Parathyroid adenoma (tissue), 2 donors: ENCODE results near the gene ATAT1.
A peak's percentile ranks its signal among the peaks of the same experiment; 100 is the strongest.

ENCODE experiments used
- H2AFZ ChIP-seq: fragments of 300-600 bp; sonication (generic); one replicate; pipeline ENCODE4 v1.7.0; 2017; ENCODE audit warnings: antibody characterized with exemption, mild to moderate bottlenecking
- H3K27ac ChIP-seq: fragments of 300-600 bp; sonication (generic); one replicate; pipeline ENCODE4 v1.7.0; 2017
- H3K27me3 ChIP-seq: fragments of 300-600 bp; sonication (generic); one replicate; pipeline ENCODE4 v1.7.0; 2017; ENCODE audit warnings: low read length; ENCODE audit not compliant: control insufficient read depth, insufficient read depth
- H3K36me3 ChIP-seq: fragments of 300-600 bp; sonication (generic); one replicate; pipeline ENCODE4 v1.7.0; 2017; ENCODE audit warnings: low read length; ENCODE audit not compliant: control insufficient read depth, insufficient read depth
- H3K4me1 ChIP-seq: fragments of 300-600 bp; sonication (generic); one replicate; pipeline ENCODE4 v1.7.0; 2017; ENCODE audit warnings: control low read depth
- H3K4me2 ChIP-seq: fragments of 300-600 bp; sonication (generic); one replicate; pipeline ENCODE4 v1.7.0; 2017; ENCODE audit warnings: low read length
- H3K4me3 ChIP-seq: fragments of 300-600 bp; sonication (generic); one replicate; pipeline ENCODE4 v1.7.0; 2017; ENCODE audit warnings: low read depth, low read length
- H3K79me2 ChIP-seq: fragments of 300-600 bp; sonication (generic); one replicate; pipeline ENCODE4 v1.7.0; 2017; ENCODE audit warnings: control low read depth
- H3K9ac ChIP-seq: fragments of 300-600 bp; sonication (generic); one replicate; pipeline ENCODE4 v1.7.0; 2017; ENCODE audit warnings: mild to moderate bottlenecking
- H3K9me3 ChIP-seq: fragments of 300-600 bp; sonication (generic); one replicate; pipeline ENCODE4 v1.7.0; 2017; ENCODE audit warnings: low read length; ENCODE audit not compliant: control insufficient read depth
- CTCF ChIP-seq: fragments of 300-600 bp; sonication (generic); IDR thresholded peaks from one replicate; pipeline ENCODE4 v1.7.0; 2017; ENCODE audit warnings: antibody characterized with exemption, mild to moderate bottlenecking
- donor health status: primary hyperparathyroidism.

The ATAT1 gene

GRCh38 chr6:30676660-30677285, 50.1 kb downstream of the ATAT1 start:
- Histone ChIP-seq H3K79me2 (peaks cover 7% of the 10 kb centered on the region), H3K27me3 (no peaks in the 10 kb centered on the region), H3K9me3 (no peaks in the 10 kb centered on the region), H2AFZ (no peak overlapping the region), H3K4me2 (no peak overlapping the region), H3K27ac (no peak overlapping the region), H3K4me3 (no peak overlapping the region), H3K36me3 (no peaks in the 10 kb centered on the region), H3K4me1 (peaks cover under 1% of the 10 kb centered on the region), H3K9ac (no peak overlapping the region)
- no peak for TF ChIP-seq CTCF

GRCh38 chr6:30678964-30679726, 52.5 kb downstream of the ATAT1 start:
- H3K79me2 ChIP-seq: no peaks in the 10 kb centered on the region
- H2AFZ ChIP-seq: no peak overlapping the region
- no peak overlapping the region for H3K27ac ChIP-seq
- H3K4me1 ChIP-seq: no peaks in the 10 kb centered on the region
- no peaks in the 10 kb centered on the region for H3K9me3 ChIP-seq
- TF ChIP-seq CTCF: peak; percentile 98
- H3K36me3 ChIP-seq: no peaks in the 10 kb centered on the region
- no peak overlapping the region for H3K4me3 ChIP-seq
- H3K27me3 ChIP-seq: no peaks in the 10 kb centered on the region
- no peak overlapping the region for H3K9ac ChIP-seq
- no peak overlapping the region for H3K4me2 ChIP-seq

DNA sequence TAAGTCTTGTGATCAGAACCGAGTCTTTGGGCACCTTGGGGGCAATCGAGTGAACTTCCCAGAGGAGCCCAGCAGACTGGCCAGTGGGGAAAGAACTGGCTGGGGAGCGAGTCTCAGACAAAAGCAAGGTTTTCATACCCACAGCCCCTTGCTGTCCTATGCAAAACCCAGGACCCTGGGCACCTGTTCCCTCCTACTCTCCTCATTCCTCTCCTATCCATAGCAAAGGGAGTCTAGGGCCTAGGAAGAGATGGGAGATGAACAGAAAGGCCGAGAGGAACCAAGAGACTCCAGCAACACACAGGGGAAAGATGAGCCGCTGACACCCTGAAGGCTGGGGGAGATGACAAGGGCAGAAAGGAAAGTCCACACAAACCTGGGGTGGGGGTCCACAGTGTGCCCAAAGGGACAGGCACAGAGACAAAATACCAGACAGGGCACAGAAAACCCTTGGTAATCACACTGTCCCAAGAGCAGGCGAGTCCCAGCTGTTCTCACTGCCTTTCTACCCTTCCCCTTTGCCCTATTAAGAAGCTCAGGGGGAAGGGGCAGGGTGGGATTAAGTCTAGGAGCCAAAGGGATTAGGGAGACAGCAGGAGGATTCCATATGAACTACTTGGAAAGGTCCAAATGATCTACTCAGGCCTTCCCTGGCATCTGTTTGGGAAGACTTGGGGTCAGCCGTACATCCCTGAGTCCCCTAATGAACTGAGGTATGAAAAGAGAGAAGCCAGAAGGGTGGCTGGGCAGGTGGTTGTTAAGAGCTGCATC, 53.3 kb downstream of the ATAT1 start:
- no peak for TF ChIP-seq CTCF
- Histone ChIP-seq H3K27me3 (no peaks in the 10 kb centered on the region), H3K36me3 (no peaks in the 10 kb centered on the region), H3K4me3 (no peak overlapping the region), H3K4me2 (no peak overlapping the region), H3K4me1 (no peaks in the 10 kb centered on the region), H3K9ac (no peak overlapping the region), H3K27ac (no peak overlapping the region), H3K79me2 (no peaks in the 10 kb centered on the region), H2AFZ (no peak overlapping the region), H3K9me3 (no peaks in the 10 kb centered on the region)

DNA sequence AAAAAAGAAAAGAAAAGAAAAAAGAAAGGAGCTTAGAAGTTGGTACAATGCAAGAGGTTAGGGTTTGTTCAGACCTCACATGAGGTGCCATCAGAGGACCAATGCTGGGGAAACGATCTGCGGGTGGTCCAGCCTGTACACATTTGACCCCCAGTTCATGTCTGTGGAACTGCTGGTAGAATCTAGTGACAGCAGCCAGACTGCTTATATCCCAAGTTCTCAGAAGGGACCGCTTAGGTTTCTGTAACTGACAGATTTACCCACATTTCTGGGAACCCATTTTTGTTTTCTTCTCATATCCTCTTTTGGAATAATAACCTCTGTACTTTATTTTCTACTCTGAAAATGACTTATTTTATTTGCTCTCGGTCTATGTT, 55.1 kb downstream of the ATAT1 start:
- no peak overlapping the region for H3K27ac ChIP-seq
- H3K36me3 ChIP-seq: no peaks in the 10 kb centered on the region
- no peak overlapping the region for H3K9ac ChIP-seq
- no peak overlapping the region for H3K4me3 ChIP-seq
- H3K4me2 ChIP-seq: no peak overlapping the region
- H2AFZ ChIP-seq: no peak overlapping the region
- H3K79me2 ChIP-seq: no peaks in the 10 kb centered on the region
- no peak for TF ChIP-seq CTCF
- H3K27me3 ChIP-seq: no peaks in the 10 kb centered on the region
- H3K9me3 ChIP-seq: no peaks in the 10 kb centered on the region
- H3K4me1 ChIP-seq: no peaks in the 10 kb centered on the region
